ENCODE data around the gene TRIM45.
A peak's percentile ranks its signal among the peaks of the same experiment; 100 is the strongest.
"Not testable (repeated sequence)": the region's sequence is repeated elsewhere in the genome, so short reads cannot be mapped to it uniquely, and the experiment has no call there.

TRIM45 gene

GRCh38 chr1:117130526-117130925, 9.0 kb upstream of the TRIM45 start:
- DNase-seq = no peak

GRCh38 chr1:117128323-117129079, 7.0 kb upstream of the TRIM45 start:
- DNase-seq = no peak

- DNase-seq = no peak
These were observed 6.2 kb upstream of the TRIM45 start for GRCh38 chr1:117127795-117128194.

DNA sequence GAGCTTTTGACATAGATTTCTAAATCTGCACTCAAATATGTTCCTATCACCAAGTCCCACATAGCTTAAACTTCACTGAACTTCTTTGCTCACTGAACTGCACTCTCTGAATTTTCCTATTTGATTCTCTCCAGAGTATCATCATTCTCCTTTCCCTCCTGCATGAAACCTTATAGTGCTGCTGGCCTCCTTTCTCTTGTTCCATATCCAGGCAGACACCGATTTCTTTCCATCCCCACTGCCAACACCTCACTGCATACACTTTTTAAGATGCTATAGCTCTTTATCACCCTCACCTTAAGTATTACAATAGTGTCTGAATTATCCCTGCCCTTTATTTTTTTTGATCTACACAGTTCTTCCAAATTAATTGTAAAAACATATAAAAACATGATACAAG, 3.1 kb upstream of the TRIM45 start:
- no peak for DNase-seq

DNA sequence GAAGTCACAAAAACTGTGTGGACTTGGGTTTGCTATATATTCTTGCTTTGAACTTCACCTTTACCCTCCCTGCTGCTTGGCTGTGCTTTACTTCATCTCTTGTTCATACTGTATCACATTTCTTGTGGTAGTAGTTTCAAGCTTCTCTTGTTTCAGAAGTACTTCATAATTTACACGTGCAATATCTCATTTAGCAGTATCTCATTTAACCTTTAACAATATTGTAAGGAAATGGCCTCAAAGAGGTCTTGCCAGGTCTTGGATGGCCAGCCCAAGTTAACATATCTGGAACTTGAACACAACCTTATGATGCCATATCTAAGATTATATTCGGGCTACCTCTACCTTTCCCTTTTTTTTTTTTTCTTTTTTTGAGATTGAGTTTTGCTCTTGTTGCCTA, 1.7 kb upstream of the TRIM45 start:
- DNase-seq = no peak

- DNase-seq = no peak
These were observed 929 bp upstream of the TRIM45 start for GRCh38 chr1:117122330-117123025.

- DNase-seq = peak; percentile 65
These were observed 568 bp downstream of the TRIM45 start for GRCh38 chr1:117120774-117121588.

DNA sequence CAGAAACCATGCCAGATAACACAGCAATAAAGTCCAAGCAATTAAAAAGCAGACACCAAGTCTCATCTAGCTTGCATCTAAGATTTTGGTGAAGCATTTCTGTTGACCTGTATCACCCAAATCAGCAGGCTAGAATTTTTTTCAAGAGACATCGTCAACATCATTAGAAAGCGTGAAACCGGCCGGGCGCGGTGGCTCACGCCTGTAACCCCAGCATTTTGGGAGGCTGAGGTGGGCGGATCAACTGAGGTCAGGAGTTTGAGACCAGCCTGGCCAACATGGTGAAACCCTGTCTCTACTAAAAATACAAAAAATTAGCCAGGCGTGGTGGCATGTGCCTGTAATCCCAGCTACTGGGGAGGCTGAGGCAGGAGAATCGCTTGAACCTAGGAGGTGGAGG, 2.4 kb downstream of the TRIM45 start:
- DNase-seq = not testable (repeated sequence)

DNA sequence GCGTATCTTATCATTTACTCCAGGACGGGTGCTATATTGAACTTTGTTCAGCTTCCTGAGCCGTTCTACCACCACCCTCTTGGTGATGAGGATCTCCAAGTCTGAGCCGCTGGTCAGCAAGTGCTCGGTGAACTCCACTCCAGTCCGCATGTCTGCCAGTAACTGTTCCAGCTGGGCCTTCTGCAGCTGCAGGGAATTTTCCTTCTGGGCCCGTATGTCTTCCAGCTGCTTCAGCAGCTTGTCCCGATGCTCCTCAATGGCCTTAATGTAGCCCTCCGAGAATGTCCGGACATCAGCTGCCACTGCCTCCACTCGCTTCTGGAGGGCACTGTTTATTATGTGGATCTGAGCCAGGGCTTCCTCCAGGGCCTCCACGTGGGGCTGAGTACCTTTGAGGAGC, 3.4 kb downstream of the TRIM45 start:
- no peak for DNase-seq

DNA sequence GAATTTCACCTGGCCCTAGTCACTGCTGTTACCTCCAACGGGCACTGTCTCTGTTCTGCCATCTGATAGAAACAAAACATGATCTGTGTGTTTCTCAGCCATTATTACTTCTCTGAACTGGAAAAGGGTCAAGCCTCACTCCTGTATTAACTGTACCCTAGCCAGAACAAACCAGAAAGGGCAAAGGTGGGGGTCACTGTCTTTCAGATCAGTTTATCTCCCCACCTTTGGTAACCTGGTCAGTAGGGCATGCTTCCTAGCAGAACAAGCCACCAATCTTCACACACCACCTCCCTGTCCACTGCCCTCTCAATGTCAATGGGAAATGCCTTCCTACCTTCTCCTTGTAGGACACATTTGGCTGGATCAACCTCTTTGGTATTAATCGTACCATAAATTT, 3.9 kb downstream of the TRIM45 start:
- no peak for DNase-seq

DNA sequence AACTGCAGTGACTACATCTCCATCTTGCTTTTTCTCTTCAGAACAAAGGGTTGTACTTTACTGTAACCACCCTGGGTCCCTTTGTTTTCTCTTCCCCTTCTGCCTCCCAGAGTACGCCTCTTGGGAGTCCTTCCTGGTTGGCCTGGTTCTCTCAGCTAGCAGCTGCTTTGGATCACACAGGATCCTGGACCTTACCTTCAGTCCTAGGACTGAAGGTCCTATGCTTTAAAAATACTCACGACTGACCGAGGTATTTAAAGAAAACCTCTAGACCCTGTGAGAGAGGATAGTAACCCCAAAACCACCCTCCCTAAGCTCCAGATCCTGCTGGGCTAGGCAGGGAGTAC, 4.8 kb downstream of the TRIM45 start:
- DNase-seq = no peak

DNA sequence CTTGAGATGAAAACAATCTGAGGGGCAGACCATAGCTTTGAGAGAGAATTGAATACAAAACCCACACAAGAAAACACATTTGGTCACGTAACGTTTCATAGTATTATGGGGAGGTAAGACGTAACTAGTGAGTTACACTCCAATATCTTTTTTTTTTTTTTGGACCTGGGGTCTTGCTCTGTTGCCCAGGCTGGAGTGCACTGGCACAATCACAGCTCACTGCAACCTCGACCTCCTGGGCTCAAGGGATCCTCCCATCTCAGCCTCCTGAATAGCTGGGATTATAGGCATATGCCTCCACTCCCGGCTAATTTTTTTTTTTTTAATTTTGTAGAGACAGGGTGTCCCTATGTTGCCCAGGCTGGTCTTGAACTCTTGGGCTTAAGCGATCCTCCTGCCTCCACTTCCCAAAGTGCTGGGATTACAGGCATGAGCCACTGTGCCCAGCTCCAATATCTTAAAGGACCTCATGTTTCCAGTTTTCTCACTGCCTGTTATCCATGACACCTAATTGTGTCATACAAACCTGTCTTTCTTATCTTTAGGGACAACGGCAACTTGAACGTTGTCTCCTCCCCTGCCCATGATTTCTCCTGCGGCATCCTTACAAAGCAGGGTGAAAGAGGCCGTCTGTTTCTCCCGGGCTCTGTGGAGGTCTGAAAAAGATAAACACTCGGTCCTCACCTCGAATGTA, 5.3 kb downstream of the TRIM45 start:
- DNase-seq = no peak

- no peak for DNase-seq
These were observed 6.7 kb downstream of the TRIM45 start for GRCh38 chr1:117114877-117115276.

GRCh38 chr1:117113199-117113598, 8.3 kb downstream of the TRIM45 start:
- no peak for DNase-seq

GRCh38 chr1:117112047-117112717, 9.4 kb downstream of the TRIM45 start:
- no peak for DNase-seq

GRCh38 chr1:117110774-117111173, 10.8 kb downstream of the TRIM45 start:
- DNase-seq = no peak

DNA sequence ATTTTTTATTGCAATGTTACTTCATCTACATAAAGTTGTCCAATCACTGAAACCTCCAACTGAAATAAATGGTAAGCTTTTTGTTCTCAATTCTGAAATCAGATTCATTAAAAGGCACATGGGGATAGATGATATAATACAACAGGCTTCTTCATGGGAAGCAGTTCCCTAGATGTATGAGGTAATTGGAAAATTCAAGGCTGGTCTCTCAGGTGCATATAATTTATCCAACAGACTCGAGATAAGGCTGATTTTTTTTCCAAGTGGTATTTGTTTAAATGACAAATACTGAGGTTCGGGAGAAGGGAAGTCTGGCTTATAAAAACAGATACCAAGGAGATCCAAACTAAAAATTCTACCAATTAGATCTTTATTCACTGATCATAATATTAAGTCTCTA, 14.2 kb downstream of the TRIM45 start:
- no peak for DNase-seq

DNA sequence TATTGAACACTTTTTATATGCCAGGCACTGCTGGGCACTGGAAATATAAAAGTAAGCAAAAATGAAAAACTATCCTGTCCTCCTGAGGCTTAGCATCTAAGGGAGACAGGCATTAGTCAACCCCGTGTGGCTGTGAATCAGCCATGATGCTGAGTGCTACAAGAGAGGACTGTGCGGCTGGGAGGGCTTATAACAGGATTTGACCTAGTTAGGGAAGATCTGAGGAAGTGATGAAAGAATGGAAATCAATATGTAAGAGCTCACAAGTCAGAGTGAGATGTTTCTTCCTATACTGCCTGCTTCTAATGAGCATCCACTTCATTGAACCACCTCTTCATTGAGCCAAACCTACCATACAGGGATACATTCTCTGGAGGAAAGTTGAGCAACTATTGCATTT, 15.1 kb downstream of the TRIM45 start:
- no peak for DNase-seq

- no peak for DNase-seq
These were observed 15.8 kb downstream of the TRIM45 start for GRCh38 chr1:117105722-117106121.

DNA sequence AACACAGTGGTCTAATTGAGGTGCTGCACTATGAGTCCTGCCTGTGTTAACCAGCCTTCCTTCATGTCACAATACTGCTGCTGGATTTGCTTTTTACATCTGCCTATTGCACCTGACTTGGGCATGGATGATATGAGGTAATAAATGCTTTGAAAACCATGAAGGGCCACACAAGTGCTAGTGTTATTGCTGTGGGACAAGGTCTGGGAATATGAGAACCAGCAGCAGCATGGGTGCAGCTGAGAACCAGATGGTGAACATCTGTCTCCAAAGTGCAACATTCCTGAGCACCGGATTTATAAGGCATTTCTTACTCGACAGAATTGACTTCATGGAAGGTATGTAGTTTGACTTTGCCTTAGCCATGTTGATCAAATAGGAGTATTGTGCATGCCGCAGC, 16.6 kb downstream of the TRIM45 start:
- DNase-seq = no peak

DNA sequence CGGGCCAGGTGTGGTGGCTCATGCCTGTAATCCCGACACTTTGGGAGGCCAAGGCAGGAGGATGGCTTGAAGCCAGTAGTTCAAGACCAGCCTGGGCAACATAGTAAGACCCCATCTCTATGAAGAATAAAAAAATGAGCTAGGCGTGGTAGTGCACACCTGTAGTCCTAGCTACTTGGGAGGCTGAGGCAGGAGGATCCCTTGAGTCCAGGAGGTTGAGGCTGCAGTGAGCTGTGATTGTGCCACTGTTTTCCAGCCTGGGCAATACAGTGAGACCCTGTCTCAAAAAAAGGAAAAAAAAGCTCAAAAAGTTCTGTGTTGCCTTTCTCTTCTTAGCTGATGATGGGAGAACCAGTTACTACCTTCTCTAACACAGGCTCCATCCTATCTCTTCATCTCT, 19.7 kb downstream of the TRIM45 start:
- DNase-seq = not testable (repeated sequence)

GRCh38 chr1:117101334-117101733, 20.2 kb downstream of the TRIM45 start:
- no peak for DNase-seq
